ENCODE measurements around the gene PDIK1L. TPM values are rescaled to one million over a fixed set of nuclear protein-coding genes. Genes with fewer than 3 reads are reported as not detected.
A peak's percentile ranks its signal among the peaks of the same experiment; 100 is the strongest.

Gene PDIK1L
- total and polyA plus RNA-seq, 9 of the 15 experiments (the other 6 are each of a cell fraction or from before 2014, with no cell fraction given), result 12.8 to 30.2 (median 21.5) TPM

DNA sequence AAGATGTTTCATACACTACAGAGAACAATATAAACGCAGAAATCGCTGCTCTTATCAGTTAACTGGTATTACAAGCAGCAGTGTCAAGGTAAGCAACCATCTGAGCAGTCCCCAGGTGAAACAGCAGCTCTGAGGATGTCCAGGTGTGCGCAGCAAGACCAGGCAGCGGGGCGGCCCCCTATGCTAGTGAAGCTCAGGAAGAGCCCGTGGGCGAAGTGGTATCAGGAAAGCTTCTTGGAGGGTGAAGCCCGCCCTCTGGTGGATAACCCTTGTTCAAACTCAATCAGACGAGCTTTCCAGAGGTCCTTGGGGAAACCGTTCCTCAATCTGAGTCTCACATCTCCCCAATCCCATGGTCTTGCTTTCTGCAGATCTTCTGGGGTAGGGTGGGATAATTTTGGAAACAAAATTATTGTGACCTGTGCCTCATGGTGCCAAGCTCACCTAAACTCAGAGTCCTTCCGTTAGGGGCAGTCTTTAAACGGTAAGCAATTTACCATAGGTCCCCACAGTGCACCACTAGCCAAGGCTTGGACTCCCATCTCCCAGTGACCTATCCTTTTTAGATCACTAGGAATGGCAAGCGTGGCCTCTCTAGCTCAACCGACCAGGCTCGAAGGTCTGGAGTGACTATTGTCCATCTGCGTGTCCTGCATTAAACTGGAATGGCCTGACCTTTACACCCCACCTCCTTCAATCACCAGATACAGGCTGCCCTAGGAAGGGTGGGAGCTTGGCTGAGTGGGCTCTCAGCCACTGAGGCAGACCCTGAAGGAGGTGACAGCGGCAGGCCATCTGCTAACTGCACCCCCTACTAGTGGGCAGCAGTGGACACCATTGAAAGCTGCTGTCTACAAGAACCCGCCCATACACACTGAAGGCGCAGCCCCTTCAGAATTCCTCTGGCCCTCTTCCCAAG lies 33.7 kb downstream of the PDIK1L start (continued):
- TF ChIP-seq CREB3L1 (IDR thresholded peaks at IDR 0.05; ENCODE audit: borderline replicate concordance, low read depth), result no peak
- TF ChIP-seq MCM5 (IDR thresholded peaks at IDR 0.05; ENCODE audit: low read depth), result no peak
- TF ChIP-seq TAF7 (tag; IDR thresholded peaks at IDR 0.05), result no peak
- no peak for TF ChIP-seq RBM17 (IDR thresholded peaks at IDR 0.05; ENCODE audit: borderline replicate concordance, low read depth, low read length)
- TF ChIP-seq, protein P1, sequence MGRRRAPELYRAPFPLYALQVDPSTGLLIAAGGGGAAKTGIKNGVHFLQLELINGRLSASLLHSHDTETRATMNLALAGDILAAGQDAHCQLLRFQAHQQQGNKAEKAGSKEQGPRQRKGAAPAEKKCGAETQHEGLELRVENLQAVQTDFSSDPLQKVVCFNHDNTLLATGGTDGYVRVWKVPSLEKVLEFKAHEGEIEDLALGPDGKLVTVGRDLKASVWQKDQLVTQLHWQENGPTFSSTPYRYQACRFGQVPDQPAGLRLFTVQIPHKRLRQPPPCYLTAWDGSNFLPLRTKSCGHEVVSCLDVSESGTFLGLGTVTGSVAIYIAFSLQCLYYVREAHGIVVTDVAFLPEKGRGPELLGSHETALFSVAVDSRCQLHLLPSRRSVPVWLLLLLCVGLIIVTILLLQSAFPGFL (CRISPR knock-in tag; IDR thresholded peaks at IDR 0.05), result peak; percentile 99
- TF ChIP-seq ZNF766 (CRISPR knock-in tag; conservative IDR thresholded peaks at IDR 0.05), result 0 out of 2 replicates have a peak, but pooled peaks have one; percentile 12
- TF ChIP-seq SLC30A9 (CRISPR knock-in tag; IDR thresholded peaks at IDR 0.05), result no peak
- no peak for TF ChIP-seq ZNF668 (CRISPR knock-in tag; IDR thresholded peaks at IDR 0.05)
- TF ChIP-seq PHF21A (IDR thresholded peaks at IDR 0.05; ENCODE audit: borderline replicate concordance, low read depth), result no peak
- TF ChIP-seq HEY1 (CRISPR knock-in tag; IDR thresholded peaks at IDR 0.05; ENCODE audit: borderline replicate concordance), result no peak
- no peak for TF ChIP-seq POLR2A (conservative IDR thresholded peaks at IDR 0.05)
- TF ChIP-seq E4F1 (CRISPR knock-in tag; IDR thresholded peaks at IDR 0.05; ENCODE audit: borderline replicate concordance), result no peak
- TF ChIP-seq PTBP1 (IDR thresholded peaks at IDR 0.05; ENCODE audit: low read depth, low read length), result no peak
- 0 out of 4 replicates have a peak, but pooled peaks of 1 of the 2 experiments have one; percentile 36 for TF ChIP-seq ARNT (IDR thresholded peaks at IDR 0.05)
- TF ChIP-seq DDX20 (tag; IDR thresholded peaks at IDR 0.05; ENCODE audit: low read depth), result no peak
- TF ChIP-seq, protein P2, sequence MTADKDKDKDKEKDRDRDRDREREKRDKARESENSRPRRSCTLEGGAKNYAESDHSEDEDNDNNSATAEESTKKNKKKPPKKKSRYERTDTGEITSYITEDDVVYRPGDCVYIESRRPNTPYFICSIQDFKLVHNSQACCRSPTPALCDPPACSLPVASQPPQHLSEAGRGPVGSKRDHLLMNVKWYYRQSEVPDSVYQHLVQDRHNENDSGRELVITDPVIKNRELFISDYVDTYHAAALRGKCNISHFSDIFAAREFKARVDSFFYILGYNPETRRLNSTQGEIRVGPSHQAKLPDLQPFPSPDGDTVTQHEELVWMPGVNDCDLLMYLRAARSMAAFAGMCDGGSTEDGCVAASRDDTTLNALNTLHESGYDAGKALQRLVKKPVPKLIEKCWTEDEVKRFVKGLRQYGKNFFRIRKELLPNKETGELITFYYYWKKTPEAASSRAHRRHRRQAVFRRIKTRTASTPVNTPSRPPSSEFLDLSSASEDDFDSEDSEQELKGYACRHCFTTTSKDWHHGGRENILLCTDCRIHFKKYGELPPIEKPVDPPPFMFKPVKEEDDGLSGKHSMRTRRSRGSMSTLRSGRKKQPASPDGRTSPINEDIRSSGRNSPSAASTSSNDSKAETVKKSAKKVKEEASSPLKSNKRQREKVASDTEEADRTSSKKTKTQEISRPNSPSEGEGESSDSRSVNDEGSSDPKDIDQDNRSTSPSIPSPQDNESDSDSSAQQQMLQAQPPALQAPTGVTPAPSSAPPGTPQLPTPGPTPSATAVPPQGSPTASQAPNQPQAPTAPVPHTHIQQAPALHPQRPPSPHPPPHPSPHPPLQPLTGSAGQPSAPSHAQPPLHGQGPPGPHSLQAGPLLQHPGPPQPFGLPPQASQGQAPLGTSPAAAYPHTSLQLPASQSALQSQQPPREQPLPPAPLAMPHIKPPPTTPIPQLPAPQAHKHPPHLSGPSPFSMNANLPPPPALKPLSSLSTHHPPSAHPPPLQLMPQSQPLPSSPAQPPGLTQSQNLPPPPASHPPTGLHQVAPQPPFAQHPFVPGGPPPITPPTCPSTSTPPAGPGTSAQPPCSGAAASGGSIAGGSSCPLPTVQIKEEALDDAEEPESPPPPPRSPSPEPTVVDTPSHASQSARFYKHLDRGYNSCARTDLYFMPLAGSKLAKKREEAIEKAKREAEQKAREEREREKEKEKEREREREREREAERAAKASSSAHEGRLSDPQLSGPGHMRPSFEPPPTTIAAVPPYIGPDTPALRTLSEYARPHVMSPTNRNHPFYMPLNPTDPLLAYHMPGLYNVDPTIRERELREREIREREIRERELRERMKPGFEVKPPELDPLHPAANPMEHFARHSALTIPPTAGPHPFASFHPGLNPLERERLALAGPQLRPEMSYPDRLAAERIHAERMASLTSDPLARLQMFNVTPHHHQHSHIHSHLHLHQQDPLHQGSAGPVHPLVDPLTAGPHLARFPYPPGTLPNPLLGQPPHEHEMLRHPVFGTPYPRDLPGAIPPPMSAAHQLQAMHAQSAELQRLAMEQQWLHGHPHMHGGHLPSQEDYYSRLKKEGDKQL (CRISPR knock-in tag; IDR thresholded peaks at IDR 0.05; ENCODE audit: borderline replicate concordance), result 0 out of 2 replicates have a peak, but pooled peaks have one; percentile 56
- no peak for TF ChIP-seq TAF15 (IDR thresholded peaks at IDR 0.05; ENCODE audit: low read depth, low read length)
